GM19452 (cell line): ENCODE results near the gene PDPK1.

ENCODE experiments used
- ATAC-seq: cut with Tn5 transposase; IDR thresholded peaks from one replicate; pipeline ENCODE4 v1.9.1; 2021; ENCODE audit not compliant: unreplicated experiment

PDPK1 gene

DNA sequence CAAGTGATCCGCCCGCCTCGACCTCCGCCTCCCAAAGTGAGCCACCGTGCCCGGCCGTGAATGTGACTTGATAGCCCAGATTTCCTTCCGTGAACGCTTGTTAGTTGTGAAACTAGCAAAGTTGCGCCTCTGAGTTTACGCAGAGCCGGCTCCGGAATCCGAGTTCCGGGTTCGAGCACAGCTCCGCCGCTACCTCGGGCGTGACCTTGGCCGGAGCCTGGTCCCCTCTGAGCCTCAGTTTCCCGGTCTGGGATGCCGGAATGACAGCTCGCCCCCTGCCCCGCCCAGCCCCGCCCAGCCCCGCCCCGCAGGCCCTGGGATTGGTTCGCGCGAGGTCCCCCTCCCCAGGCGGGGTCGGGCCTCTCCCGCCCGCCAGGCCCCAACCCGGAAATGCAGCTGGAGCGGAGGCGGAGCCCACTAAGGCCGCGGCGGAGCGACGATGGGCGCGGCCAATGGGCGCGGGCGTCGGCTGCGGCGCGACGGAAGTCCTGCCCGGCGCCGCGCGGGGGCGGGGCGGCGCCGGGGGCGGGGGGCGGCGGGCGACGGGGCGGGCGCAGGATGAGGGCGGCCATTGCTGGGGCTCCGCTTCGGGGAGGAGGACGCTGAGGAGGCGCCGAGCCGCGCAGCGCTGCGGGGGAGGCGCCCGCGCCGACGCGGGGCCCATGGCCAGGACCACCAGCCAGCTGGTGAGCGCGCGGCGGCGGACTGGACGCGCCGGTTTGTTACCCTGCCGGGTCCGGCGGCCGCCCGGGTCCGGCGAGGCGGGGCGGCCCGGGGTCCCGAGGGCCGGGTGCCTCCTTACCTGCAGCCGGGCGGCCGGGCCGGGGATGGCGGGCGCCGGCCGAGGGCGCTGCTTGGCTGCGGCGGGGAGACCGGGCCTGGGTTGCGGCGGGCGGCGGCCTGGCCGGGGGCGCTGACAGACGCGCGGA, at the start of gene PDPK1:
PDPK1 (plus strand) TSS at position 571 of the 929 bp plus-strand sequence; CDS start at position 663, 92 bp downstream.
- ATAC-seq = peak; percentile 75

DNA sequence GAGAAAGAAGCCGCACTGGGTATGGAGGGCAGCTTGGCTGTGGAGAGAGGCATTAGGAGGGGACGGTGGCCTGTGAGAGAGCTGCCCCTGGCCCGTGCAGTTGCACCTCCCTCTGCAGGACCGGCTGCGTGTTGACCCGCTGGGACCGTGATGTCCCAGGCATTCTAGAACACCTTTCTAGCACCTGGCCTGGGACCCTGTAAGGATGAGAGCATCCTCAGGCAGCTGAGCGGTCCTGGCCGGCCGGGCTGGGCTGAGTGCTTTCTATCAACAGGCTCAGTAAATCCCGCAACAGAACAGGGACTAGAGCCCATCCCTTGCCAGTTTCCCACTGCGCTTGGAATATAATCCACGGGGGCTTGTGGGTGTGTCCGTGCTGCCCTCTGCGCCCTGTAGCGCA, 48.2 kb upstream of the PDPK1 start:
- ATAC-seq = no peak

DNA sequence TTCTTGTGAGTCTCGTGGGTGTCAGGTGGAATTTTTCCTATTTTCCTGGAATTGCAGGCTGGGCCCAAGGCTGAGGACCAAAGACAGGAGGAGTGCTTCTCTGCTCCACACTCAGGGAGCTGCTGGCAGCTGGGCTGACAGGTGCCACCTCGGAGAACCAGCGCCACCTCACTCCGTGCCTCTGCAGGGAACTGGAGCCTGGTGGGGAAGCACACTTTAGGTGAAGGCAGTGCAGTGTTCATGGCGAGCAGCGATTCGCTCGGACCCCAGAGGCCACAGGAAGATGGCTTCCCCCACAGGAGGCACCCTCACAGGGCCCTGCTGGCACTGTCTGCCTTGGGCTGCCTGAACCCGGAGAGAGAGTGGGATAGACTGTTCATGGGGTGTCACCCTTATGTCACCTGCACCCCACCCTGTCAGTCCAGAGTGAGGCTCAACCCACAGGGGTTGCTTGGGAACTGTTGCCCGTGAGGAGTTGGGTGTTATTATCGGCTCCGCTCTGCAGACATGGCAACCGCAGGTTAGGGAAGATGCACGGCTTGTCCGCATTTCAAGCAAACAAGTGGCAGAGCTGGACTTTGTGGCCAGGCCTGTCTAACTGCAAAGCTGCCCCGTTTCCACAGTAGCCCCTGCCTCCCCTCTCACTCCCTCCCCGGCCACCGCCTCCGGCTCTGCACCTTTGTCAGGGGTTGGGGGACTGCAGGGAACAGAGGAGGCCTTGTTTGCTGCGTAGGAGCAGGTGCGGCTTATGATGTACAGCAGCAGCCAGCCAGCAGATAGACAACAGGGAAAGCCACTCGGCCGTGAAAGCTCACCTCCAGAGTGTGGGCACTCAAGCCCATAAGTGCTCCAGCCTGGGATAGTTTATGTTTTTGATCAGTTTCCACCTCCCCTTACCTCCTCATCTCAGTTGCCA, 47.4 kb upstream of the PDPK1 start:
- no peak for ATAC-seq

DNA sequence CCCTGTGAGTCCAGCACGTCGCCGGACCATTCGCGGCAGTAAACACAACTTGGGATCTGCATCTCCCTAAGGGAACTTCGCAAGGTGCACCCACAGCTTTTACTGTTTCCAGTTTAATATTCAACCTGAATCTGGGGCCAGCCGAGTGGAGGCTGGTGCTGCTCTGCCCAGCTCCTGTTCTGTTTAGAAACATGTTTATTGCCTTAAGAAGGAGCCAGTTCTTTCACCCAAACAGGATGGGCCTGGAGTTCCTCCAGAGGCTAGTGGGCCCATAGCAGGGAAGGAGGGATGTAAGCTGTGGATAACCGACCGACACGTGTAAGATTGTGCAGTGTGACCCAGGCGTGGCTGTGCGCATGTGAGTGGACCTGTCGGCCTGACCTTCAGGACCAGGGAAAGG, 45.5 kb upstream of the PDPK1 start:
- no peak for ATAC-seq

DNA sequence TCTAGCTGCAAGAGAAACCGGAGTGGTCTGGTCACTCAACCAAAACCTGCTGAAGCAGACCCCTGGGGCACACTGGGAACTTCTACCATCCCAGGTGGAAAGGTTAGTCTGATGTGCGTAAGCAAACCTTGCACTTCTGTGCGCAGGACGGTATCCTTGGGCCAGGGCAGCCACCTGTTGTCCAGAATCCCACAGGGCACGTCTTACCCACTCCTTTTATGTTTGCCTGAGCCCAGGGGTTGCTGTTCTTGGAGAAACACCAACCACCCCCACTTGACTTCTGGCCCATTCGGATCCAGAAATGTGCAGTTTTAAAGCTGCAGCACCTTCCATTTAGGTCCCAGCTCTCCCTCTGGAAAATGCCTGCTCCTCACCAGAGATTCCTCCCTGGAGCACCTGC, 44.2 kb upstream of the PDPK1 start:
- no peak for ATAC-seq

DNA sequence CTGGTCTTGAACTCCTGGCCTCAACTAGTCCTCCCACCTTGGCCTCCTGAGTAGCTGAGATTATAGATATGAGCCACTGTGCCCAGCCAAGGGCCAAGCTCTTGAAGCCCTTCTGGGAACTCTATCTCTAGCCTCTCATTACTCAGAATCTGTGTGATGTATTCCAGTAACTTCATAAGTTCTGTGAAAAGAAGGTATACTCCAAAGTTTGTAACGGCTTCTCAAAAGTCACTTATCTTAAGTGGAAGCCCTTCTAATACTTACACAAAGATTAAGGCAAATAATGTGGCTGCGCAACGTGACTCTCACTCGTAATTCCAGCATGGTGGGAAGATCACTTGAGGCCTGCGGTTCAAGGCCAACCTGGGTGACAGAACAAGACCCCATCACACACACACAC, 43.2 kb upstream of the PDPK1 start:
- ATAC-seq = no peak

DNA sequence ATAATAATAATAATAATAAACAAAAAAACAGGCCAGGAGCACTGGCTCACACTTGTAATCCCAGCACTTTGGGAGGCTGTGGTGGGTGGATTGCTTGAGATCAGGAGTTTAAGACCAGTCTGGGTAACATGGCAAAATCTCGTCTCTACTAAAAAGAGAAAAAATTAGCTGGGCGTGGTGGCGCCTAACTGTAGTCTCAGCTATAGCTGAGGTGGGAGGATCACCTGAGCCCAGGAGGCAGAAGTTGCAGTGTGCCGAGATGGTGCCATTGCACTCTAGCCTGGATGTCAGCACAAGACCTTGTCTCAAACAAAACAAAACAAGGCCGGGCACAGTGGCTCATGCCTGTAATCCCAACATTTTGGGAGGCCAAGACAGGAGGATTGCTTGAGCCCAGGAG, 42.8 kb upstream of the PDPK1 start:
- ATAC-seq = no peak

DNA sequence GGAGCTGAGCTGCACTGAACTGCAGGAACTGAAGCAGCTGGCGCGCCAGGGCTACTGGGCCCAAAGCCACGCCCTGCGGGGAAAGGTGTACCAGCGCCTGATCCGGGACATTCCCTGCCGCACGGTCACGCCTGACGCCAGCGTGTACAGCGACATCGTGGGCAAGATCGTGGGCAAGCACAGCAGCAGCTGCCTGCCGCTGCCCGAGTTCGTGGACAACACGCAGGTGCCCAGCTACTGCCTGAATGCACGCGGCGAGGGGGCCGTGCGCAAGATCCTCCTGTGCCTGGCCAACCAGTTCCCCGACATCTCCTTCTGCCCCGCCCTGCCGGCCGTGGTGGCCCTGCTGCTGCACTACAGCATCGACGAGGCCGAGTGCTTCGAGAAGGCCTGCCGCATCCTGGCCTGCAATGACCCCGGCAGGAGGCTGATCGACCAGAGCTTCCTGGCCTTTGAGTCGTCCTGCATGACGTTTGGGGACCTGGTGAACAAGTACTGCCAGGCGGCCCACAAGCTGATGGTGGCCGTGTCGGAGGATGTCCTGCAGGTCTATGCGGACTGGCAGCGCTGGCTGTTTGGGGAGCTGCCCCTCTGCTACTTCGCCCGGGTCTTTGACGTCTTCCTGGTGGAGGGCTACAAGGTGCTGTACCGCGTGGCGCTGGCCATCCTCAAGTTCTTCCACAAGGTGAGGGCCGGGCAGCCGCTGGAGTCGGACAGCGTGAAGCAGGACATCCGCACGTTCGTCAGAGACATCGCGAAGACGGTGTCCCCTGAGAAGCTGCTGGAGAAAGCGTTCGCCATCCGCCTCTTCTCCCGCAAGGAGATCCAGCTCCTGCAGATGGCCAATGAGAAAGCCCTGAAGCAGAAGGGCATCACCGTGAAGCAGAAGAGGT, 41.4 kb upstream of the PDPK1 start:
- ATAC-seq = no peak

DNA sequence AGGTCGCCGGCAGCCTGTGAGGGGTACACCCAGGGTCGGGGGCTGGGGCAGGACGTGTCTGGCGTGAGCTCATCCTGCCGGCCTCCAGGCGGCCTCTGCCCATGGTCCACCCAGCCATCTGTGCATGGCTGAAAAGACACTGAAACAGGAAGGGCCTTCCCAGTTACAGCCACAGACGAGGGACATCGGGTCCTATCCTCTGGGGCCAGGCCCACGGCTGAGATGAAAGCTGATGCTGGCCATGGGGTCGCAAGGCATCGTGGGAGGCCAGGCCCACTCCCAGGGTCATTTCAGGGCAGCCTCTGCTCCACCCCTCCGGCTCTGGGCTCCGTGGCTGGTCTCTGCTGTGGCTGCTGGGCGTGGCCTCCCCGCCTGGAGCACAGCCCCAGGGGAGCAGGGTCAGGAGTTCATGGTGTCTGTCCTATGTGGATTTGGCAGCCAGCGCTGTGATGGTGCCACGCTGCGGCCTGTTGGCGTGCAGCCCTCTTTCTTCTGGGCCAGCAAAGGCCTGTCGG, 40.6 kb upstream of the PDPK1 start:
- ATAC-seq = no peak

DNA sequence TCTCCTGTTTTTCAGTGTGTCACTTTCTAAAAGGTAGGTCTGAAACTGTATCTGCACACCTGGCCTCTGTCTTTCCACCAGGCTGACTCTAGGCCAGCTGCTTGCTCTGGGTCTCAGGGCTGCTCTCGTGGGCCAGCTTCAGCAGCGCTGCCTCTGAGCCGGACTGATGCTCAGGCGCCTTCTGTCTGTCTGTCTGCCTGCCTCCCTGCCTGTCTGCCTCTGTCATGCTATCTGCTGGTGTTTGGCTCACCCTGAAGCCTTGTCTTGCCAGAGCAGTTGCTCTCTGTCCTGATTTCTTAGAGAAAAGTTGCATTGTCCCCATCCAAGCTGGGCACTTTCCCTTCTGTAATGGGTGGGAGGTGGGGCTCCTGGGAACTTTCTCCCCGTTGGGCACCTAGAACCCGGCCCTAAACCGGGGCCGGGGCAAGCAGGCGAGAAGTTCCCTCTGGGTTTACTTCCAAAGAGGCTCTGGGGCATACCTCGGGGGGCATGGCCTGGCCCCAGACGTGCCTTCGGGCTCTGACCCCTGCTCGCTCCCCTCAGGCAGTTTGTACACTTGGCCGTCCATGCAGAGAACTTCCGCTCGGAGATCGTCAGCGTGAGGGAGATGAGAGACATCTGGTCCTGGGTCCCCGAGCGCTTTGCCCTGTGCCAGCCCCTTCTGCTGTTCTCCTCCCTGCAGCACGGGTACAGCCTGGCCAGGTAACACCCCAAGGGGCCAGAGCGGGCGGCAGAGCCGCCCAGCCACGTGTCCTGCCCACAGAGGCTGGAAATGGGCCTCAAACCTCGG, 39.9 kb upstream of the PDPK1 start:
- no peak for ATAC-seq

DNA sequence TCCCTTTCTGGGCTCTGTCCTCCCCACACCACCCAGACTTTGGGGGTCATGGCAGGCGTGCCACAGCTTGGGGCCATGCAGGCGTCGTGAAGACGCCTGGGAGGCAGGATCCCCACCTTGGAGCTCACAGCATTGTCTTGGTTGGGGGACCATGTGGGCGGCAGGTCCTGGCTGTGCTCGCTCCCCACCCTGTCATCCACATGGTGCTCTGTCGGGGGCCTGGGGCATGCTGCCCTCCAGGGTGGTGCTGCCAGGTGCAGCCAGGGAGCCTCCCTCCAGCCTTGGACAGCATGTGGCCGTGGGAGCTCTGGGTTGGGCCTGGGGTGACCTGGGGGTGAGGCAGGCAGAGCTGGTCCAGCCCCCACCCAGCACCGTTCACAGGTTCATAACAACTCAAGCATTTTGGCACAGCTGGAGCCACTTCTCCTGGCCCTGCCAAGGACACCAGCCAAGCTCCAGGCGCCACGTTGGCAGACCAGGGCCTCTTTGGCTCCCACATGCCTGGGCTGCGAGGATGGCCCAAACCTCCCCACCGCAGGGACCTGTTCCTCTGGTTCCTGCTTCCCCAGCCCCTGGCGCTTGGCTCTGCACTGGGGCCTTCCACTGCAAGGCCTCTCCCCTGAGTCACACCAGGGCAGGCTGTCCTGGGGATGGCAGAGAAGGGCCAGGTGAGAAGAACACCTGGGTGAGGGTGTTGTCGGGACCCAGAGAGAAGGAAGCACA, 39.1 kb upstream of the PDPK1 start:
- no peak for ATAC-seq

DNA sequence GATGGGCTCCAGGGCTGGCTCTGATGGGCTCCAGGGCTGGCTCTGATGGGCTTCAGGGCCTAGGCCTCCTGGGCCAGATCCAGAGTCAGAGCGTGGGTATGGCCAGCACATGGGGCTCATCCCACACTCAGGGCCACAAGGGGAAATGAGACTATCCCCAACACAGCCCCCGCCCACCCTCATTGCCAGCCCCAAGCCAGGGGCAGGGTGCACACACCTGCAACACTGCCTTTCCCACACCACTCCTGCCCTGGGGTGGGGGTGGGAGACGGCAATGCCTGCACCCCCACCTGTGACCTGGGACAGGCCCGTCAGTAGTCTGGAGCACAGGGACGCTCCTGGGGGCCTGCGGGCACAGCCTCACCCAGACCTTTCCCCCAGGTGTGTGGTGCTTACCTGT, 38.4 kb upstream of the PDPK1 start:
- no peak for ATAC-seq

DNA sequence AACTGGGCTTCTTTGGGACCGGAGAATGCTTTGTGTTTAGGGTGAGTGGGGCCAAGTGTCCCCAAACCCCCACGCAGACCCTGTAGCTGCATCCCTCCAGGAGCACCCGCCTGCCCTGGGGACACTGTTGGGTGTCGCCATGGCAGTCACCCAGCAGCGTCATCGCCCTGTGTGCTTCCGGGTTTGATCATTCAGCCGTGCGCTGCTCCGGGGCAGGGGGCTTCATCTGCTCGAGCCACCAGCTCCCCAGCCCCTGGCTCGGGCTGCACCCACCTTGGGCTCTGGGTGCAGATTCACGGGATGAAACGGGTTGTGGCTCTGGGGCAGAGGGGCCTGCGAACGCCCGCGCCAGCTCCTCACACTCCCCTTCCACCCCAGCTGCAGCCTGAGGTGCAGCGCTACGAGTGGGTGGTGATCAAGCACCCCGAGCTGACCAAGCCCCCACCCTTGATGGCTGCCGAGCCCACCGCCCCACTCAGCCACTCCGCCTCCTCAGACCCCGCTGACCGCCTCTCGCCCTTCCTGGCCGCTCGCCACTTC, 37.9 kb upstream of the PDPK1 start:
- no peak for ATAC-seq

DNA sequence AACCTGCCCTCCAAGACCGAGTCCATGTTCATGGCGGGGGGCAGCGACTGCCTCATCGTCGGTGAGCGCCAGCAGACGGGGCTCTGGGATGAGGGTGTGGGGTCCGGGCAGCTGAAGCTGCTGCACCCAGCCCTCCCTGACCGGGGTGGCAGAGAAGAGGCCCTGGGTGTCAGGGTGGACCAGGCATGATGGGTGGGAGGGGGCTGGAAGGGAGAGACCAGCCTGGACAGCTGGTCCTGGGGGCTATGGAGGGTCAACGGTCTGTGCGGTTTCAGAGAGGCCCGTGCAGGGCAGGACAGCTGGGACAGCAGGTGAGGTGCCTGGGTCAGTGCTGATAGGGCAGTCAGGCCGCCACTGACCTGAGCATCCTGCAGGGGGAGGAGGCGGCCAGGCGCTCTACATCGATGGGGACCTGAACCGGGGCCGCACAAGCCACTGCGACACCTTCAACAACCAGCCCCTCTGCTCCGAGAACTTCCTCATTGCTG, 37.3 kb upstream of the PDPK1 start:
- ATAC-seq = no peak

DNA sequence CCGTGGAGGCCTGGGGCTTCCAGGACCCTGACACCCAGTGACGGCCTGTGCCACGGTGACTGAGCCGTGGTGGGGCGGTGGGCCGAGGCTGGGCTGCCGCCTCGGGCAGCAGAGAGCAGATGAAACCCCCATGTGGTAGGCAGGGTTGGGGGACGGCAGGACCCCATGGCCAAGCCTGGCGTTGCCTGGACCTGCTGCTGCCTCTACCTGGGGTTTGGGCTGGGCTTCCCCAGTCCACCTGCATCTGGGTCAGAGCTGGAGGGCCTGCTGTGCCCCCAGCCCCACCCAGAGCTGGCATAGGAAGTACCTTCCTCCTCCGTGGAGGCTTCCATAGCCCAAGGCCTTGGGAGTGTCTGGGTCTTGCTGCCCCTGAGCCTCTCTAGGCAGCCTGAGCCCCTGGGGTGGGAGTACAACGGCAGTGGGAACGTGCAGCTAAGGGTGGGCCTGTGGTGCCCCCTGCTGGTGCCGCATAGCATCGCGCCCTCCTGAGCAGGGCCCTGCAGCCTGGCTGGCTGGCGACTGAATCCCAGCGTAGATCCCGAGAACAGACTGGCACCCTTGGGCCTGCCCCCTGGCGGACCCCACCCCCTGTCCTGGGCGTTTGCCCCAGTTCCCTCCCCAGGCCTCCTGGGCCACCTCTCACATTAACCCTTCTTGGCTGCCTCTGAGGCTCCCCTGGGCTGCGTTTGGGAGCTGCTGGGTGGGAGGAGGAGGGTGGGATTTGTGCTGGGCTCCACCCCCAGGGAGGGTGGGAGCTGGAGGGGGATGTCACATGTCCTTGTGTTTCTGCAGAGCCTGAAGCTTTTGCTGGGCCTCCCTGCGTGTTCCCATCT, 36.7 kb upstream of the PDPK1 start:
- ATAC-seq = no peak

DNA sequence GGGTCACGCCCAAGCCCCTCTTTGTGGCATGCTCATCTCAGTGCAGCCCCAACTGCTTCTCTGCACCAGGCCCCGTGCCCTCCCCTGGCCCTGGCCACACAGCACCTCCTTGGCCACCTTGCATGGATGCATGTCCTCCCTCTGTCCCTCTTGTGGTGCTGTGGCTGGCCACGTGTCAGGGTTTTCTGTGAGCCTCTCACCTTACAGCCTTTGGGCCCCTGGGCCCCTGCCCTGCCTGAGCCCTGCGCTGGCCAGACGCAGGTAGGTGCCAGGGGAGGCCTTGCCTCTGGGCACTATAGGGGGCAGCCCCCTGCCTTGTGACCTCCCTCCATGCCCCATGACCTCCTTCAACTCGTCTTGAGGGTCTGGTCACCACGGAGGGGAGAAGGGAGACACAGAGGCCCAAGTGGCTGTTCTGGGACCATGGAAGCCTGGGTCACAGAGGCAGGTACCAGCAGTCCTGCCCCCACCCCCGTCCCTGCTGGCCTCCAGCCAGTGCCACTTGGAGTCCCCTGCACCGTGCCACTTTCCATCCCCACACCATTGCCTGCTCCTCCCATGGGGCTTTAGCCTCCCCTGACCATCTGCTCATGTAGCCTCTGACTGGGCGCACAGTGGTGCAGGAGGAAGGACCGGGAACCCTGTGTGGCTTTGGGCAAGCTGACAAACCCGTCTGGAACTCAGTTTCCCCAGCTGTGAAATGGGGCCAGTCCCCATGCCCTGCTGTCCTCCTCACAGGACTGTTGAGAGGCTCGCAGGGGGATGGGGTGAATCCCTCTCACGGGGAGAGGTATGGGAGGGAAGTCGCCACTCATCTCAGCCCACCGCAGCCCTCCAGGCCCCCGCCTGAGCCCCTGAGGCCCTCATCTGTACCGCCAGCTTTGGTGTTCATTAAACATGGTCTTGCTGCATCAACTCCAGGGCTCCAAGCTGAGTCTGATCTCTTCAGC, 35.6 kb upstream of the PDPK1 start:
- ATAC-seq = no peak

DNA sequence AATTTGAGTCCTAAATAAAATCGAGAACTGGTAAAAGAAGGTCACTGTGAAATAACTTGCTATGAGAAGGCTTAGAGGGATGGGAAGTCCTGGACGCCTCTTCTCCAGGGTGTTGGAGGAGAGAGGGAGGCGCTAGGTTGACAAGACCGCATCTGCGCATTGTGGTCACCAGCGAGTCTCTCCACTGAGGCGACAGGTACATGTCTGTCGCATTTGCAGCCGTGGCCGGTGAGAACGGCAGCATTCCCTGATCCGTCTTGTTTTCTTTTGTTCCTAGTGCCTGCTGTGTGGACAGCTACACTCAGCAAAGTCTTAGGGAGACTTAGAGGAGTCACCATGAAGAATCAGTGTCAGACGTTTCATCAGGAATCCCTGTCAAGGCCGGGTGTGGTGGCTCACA, 32.1 kb upstream of the PDPK1 start:
- ATAC-seq = no peak
